ENCODE data around the gene MRLN.

GRCh38 chr10:59745163-59745650 is 8.0 kb downstream of the MRLN start:
- TF ChIP-seq, protein P1, sequence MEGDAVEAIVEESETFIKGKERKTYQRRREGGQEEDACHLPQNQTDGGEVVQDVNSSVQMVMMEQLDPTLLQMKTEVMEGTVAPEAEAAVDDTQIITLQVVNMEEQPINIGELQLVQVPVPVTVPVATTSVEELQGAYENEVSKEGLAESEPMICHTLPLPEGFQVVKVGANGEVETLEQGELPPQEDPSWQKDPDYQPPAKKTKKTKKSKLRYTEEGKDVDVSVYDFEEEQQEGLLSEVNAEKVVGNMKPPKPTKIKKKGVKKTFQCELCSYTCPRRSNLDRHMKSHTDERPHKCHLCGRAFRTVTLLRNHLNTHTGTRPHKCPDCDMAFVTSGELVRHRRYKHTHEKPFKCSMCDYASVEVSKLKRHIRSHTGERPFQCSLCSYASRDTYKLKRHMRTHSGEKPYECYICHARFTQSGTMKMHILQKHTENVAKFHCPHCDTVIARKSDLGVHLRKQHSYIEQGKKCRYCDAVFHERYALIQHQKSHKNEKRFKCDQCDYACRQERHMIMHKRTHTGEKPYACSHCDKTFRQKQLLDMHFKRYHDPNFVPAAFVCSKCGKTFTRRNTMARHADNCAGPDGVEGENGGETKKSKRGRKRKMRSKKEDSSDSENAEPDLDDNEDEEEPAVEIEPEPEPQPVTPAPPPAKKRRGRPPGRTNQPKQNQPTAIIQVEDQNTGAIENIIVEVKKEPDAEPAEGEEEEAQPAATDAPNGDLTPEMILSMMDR (optimal IDR thresholded peaks at IDR 0.05 in 1 of 3, IDR thresholded peaks at IDR 0.05 in 1 of 3, conservative IDR thresholded peaks at IDR 0.05 in 1 of 3; ENCODE audit: extremely low read depth in 1 of 3, insufficient read depth in 2 of 3, low read length in 3 of 3) = no peak
- no peak for TF ChIP-seq EZH2 (IDR thresholded peaks at IDR 0.05; ENCODE audit: low read length)
